MM.1S (cell line): Measurements from ENCODE around the gene FABP6.

Experiments used
- DNase-seq: peaks from one replicate; pipeline ENCODE4 v3.0.0-alpha.2; 2015
- H2AFZ ChIP-seq: fragments of 300-600 bp; sonication (generic); 2 replicates; pipeline ENCODE4 v1.6.0; 2016; ENCODE audit warnings: antibody characterized with exemption, low read length
- H3F3A ChIP-seq: fragments of 300-600 bp; sonication (generic); 2 replicates; pipeline ENCODE4 v1.6.1; 2016; ENCODE audit warnings: mild to moderate bottlenecking, antibody characterized with exemption, low read length, moderate library complexity, mixed read lengths; ENCODE audit not compliant: insufficient read depth
- H3K27ac ChIP-seq: fragments of 300-600 bp; sonication (generic); 2 replicates; pipeline ENCODE4 v1.5.1; 2016; ENCODE audit warnings: mild to moderate bottlenecking, low read length
- H3K27me3 ChIP-seq: fragments of 300-600 bp; sonication (generic); replicated peaks from 2 replicates; pipeline ENCODE4 v1.6.0; 2016; ENCODE audit warnings: low read length; ENCODE audit not compliant: insufficient read depth
- H3K36me3 ChIP-seq: fragments of 300-600 bp; sonication (generic); replicated peaks from 2 replicates; pipeline ENCODE4 v1.6.1; 2016; ENCODE audit warnings: mild to moderate bottlenecking, low read length, mixed read lengths; ENCODE audit not compliant: insufficient read depth
- H3K4me1 ChIP-seq: fragments of 300-600 bp; sonication (generic); 2 replicates; pipeline ENCODE4 v1.6.1; 2016; ENCODE audit warnings: low read length, mixed read lengths
- H3K4me2 ChIP-seq: fragments of 300-600 bp; sonication (generic); 2 replicates; pipeline ENCODE4 v1.6.0; 2016; ENCODE audit warnings: low read depth, low read length
- H3K4me3 ChIP-seq: fragments of 300-600 bp; sonication (generic); 2 replicates; pipeline ENCODE4 v1.5.1; 2016; ENCODE audit warnings: low read length, mixed read lengths
- H3K79me2 ChIP-seq: fragments of 300-600 bp; sonication (generic); 2 replicates; pipeline ENCODE4 v1.6.1; 2016; ENCODE audit warnings: mixed run types, low read length, mixed read lengths
- H3K9ac ChIP-seq: fragments of 300-600 bp; sonication (generic); 2 replicates; pipeline ENCODE4 v1.6.1; 2016; ENCODE audit warnings: low read length, mixed read lengths
- H3K9me2 ChIP-seq: fragments of 300-600 bp; sonication (generic); replicated peaks from 2 replicates; pipeline ENCODE4 v1.6.1; 2016; ENCODE audit warnings: mild to moderate bottlenecking, low read length, mixed read lengths; ENCODE audit not compliant: insufficient read depth
- H3K9me3 ChIP-seq: fragments of 300-600 bp; sonication (generic); replicated peaks from 2 replicates; pipeline ENCODE4 v1.6.1; 2016; ENCODE audit warnings: mild to moderate bottlenecking, low read length, mixed read lengths; ENCODE audit not compliant: insufficient read depth
- H4K20me1 ChIP-seq: fragments of 300-600 bp; sonication (generic); 2 replicates; pipeline ENCODE4 v1.6.1; 2016; ENCODE audit warnings: mild to moderate bottlenecking, low read length, moderate library complexity, mixed read lengths; ENCODE audit not compliant: insufficient read depth
- CTCF ChIP-seq: fragments of 300-600 bp; sonication (generic); IDR thresholded peaks from 2 replicates; pipeline ENCODE4 v1.5.1; 2016; ENCODE audit warnings: antibody characterized with exemption, low read length, mixed read lengths
- EZH2 ChIP-seq: fragments of 300-600 bp; sonication (generic); optimal IDR thresholded peaks from 2 replicates; pipeline ENCODE3; 2017; ENCODE audit warnings: low read depth, mild to moderate bottlenecking, antibody characterized with exemption, low read length, mixed read lengths
- EZH2phosphoT487 ChIP-seq: fragments of 300-600 bp; sonication (generic); IDR thresholded peaks from 2 replicates; pipeline ENCODE4 v1.6.1; 2018; ENCODE audit warnings: antibody characterized with exemption, low read length

The FABP6 gene

GRCh38 chr5:160272264-160272663 is 43.0 kb downstream of the FABP6 start:
- TF ChIP-seq CTCF (no peak), EZH2phosphoT487 (no peak), EZH2 (no peak)
- Histone ChIP-seq H2AFZ (no peak overlapping the region), H3K79me2 (no peaks in the 10 kb centered on the region), H3K9ac (no peak overlapping the region), H3K27me3 (no peaks in the 10 kb centered on the region), H3K4me3 (no peak overlapping the region), H3K4me1 (no peaks in the 10 kb centered on the region), H3K36me3 (no peaks in the 10 kb centered on the region), H3K9me2 (no peaks in the 10 kb centered on the region), H3F3A (no peaks in the 10 kb centered on the region), H3K27ac (no peak overlapping the region), H3K4me2 (no peak overlapping the region), H3K9me3 (no peaks in the 10 kb centered on the region), H4K20me1 (no peaks in the 10 kb centered on the region)
- no peak for DNase-seq

- Histone ChIP-seq H4K20me1 (no peaks in the 10 kb centered on the region), H3K27ac (no peak overlapping the region)
- DNase-seq: no peak
Observed at GRCh38 chr5:160272889-160273288, 43.6 kb downstream of the FABP6 start.

GRCh38 chr5:160274483-160274931 is 45.2 kb downstream of the FABP6 start:
- no peak overlapping the region for H3K27ac ChIP-seq
- H3F3A ChIP-seq: no peaks in the 10 kb centered on the region
- no peak overlapping the region for H3K4me2 ChIP-seq
- no peaks in the 10 kb centered on the region for H3K36me3 ChIP-seq
- H2AFZ ChIP-seq: no peak overlapping the region
- no peaks in the 10 kb centered on the region for H3K9me2 ChIP-seq
- no peaks in the 10 kb centered on the region for H3K79me2 ChIP-seq
- TF ChIP-seq CTCF: no peak
- TF ChIP-seq EZH2phosphoT487: no peak
- no peak for TF ChIP-seq EZH2
- no peak overlapping the region for H3K4me3 ChIP-seq
- no peaks in the 10 kb centered on the region for H3K4me1 ChIP-seq
- no peaks in the 10 kb centered on the region for H3K27me3 ChIP-seq
- no peaks in the 10 kb centered on the region for H3K9me3 ChIP-seq
- DNase-seq: no peak
- no peak overlapping the region for H3K9ac ChIP-seq
- H4K20me1 ChIP-seq: no peaks in the 10 kb centered on the region

More at GRCh38 chr5:160272889-160273288, 43.6 kb downstream of the FABP6 start:
- Histone ChIP-seq H3K4me3 (no peak overlapping the region), H3K4me1 (no peaks in the 10 kb centered on the region), H3K79me2 (no peaks in the 10 kb centered on the region), H3K27me3 (no peaks in the 10 kb centered on the region), H3K9me3 (no peaks in the 10 kb centered on the region), H3F3A (no peaks in the 10 kb centered on the region), H3K36me3 (no peaks in the 10 kb centered on the region), H2AFZ (no peak overlapping the region), H3K9me2 (no peaks in the 10 kb centered on the region), H3K9ac (no peak overlapping the region), H3K4me2 (no peak overlapping the region)
- TF ChIP-seq CTCF: no peak

GRCh38 chr5:160278343-160278742 is 49.0 kb downstream of the FABP6 start:
- no peaks in the 10 kb centered on the region for H3K9me2 ChIP-seq
- no peaks in the 10 kb centered on the region for H3K4me1 ChIP-seq
- no peak overlapping the region for H3K4me2 ChIP-seq
- no peak overlapping the region for H3K4me3 ChIP-seq
- H3F3A ChIP-seq: no peaks in the 10 kb centered on the region
- no peaks in the 10 kb centered on the region for H3K79me2 ChIP-seq
- H3K9ac ChIP-seq: no peak overlapping the region
- H2AFZ ChIP-seq: no peak overlapping the region
- H3K36me3 ChIP-seq: no peaks in the 10 kb centered on the region
- H4K20me1 ChIP-seq: no peaks in the 10 kb centered on the region
- H3K27me3 ChIP-seq: no peaks in the 10 kb centered on the region
- H3K27ac ChIP-seq: no peak overlapping the region
- DNase-seq: no peak
- TF ChIP-seq EZH2: no peak
- no peak for TF ChIP-seq CTCF
- no peak for TF ChIP-seq EZH2phosphoT487
- no peaks in the 10 kb centered on the region for H3K9me3 ChIP-seq
